Neural progenitor cell (in vitro differentiated cells): ENCODE results near the gene DNAI2. TPM values are rescaled to one million over a fixed set of nuclear protein-coding genes. Genes with fewer than 3 reads are reported as not detected.
"Not testable (repeated sequence)": the region's sequence is repeated elsewhere in the genome, so short reads cannot be mapped to it uniquely, and the experiment has no call there.

Source experiments
- DNase-seq: peaks from one replicate; pipeline ENCODE4 v3.0.0-alpha.2; 2016; ENCODE audit warnings: low spot score
- H2AFZ ChIP-seq: fragments of 200-600 bp; sonication (generic); replicated peaks from 2 replicates; pipeline ENCODE4 v1.6.1; 2016; ENCODE audit warnings: antibody characterized with exemption
- H3F3A ChIP-seq: fragments of 200-600 bp; sonication (generic); 2 replicates; pipeline ENCODE4 v1.6.1; 2016; ENCODE audit warnings: antibody characterized with exemption, low read depth
- H3K27ac ChIP-seq: fragments of 200-600 bp; sonication (generic); 2 replicates; pipeline ENCODE4 v1.5.1; 2016; ENCODE audit warnings: mild to moderate bottlenecking
- H3K27me3 ChIP-seq: fragments of 200-600 bp; sonication (generic); 2 replicates; pipeline ENCODE4 v1.6.1; 2016; ENCODE audit warnings: mild to moderate bottlenecking, moderate library complexity
- H3K36me3 ChIP-seq: fragments of 200-600 bp; sonication (generic); 2 replicates; pipeline ENCODE4 v1.5.1; 2016
- H3K4me1 ChIP-seq: fragments of 200-600 bp; sonication (generic); 2 replicates; pipeline ENCODE4 v1.6.1; 2016; ENCODE audit warnings: mixed run types
- H3K4me2 ChIP-seq: fragments of 200-600 bp; sonication (generic); 2 replicates; pipeline ENCODE4 v1.6.1; 2016
- H3K4me3 ChIP-seq: fragments of 200-600 bp; sonication (generic); 2 replicates; pipeline ENCODE4 v1.5.1; 2016
- H3K79me2 ChIP-seq: fragments of 200-600 bp; sonication (generic); 2 replicates; pipeline ENCODE4 v1.6.1; 2016; ENCODE audit warnings: low read depth
- H3K9ac ChIP-seq: fragments of 200-600 bp; sonication (generic); 2 replicates; pipeline ENCODE4 v1.6.1; 2016
- H3K9me3 ChIP-seq: fragments of 200-600 bp; sonication (generic); 2 replicates; pipeline ENCODE4 v1.5.1; 2016; ENCODE audit warnings: low read depth
- H4K20me1 ChIP-seq: fragments of 200-600 bp; sonication (generic); 2 replicates; pipeline ENCODE4 v1.6.1; 2016; ENCODE audit warnings: low read depth
- H3K27ac Mint-ChIP-seq: 3 replicates; pipeline ENCODE4 v1.8.0; 2021; ENCODE audit warnings: mixed read lengths
- H3K27me3 Mint-ChIP-seq: 2 replicates; pipeline ENCODE4 v1.8.0; 2022; ENCODE audit warnings: low read depth, mild to moderate bottlenecking, inconsistent platforms, moderate library complexity, mixed read lengths; ENCODE audit not compliant: insufficient read depth
- H3K36me3 Mint-ChIP-seq: 3 replicates; pipeline ENCODE4 v1.8.0; 2021; ENCODE audit warnings: mixed read lengths
- H3K4me1 Mint-ChIP-seq: 3 replicates; pipeline ENCODE4 v1.8.0; 2021; ENCODE audit warnings: mixed read lengths
- H3K4me3 Mint-ChIP-seq: 3 replicates; pipeline ENCODE4 v1.8.0; 2021; ENCODE audit warnings: mild to moderate bottlenecking, moderate library complexity, mixed read lengths
- H3K9me3 Mint-ChIP-seq: 3 replicates; pipeline ENCODE4 v1.8.0; 2020; ENCODE audit warnings: mixed read lengths
- CTCF ChIP-seq: fragments of 200-600 bp; sonication (generic); IDR thresholded peaks from 2 replicates; pipeline ENCODE4 v1.5.1; 2017; ENCODE audit warnings: antibody characterized with exemption, mild to moderate bottlenecking
- EZH2 ChIP-seq: fragments of 200-600 bp; sonication (generic); IDR thresholded peaks from 2 replicates; pipeline ENCODE4 v1.6.1; 2017; ENCODE audit warnings: antibody characterized with exemption, mild to moderate bottlenecking, moderate library complexity
- EZH2phosphoT487 ChIP-seq: fragments of 200-600 bp; sonication (generic); IDR thresholded peaks from 2 replicates; pipeline ENCODE4 v1.6.1; 2017; ENCODE audit warnings: antibody characterized with exemption
- total RNA-seq: library from RNA; depleted of rRNA; stranded (reverse); fragments of >200 nt; gene quantifications from 2 replicates; pipeline ENCODE4 v1.2.3, GENCODE V29; 2015; ENCODE audit warnings: low replicate concordance

The DNAI2 gene
- total RNA-seq, 1 donor from 2014 or later: not detected

DNA sequence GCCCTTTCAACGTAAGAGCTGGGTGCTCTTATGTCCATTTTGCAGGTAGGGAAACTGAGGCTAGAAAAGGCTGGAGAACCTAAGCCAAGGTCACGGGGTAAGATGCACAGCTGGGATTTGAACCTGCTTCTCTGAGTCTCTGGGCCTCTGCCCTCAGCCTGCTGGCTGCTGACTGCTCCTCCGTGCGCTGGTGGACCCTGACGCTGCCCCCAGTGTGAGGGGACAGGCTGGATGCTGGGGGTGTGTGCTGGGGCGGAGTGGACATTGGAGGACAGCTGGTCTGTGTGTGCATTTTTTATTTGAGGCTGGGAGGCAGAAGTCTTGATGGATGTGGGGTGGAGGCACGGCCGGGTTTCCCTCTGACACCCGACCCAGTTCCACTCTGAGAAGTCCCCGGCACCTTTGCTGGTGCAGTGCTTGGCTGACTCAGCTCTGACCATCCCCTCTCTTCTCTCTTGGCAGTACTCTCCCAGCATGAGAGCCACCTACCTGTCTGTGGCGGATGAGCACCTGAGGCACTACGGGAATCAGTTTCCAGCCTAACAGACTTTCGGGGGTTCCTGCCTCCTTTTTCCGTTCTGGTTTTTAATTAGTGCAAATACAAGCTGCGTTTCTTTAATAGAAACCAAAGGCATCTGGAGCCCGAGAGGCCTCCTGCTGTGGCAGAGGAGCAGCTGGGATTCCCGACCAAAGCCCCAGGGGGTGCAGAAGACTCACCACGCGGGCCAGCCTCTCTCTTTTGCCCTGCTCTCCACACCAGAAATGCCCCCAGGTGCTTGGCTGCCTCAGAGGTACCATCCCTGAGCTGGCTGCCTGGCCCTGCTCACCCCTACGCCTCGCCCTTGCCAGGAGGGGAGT is 14.1 kb upstream of the DNAI2 start:
- TF ChIP-seq EZH2phosphoT487 (no peak), EZH2 (no peak), CTCF (no peak)
- H3K27me3 Mint-ChIP-seq: peaks cover 7% of the 10 kb centered on the region
- no peak overlapping the region for H3K9ac ChIP-seq
- no peaks in the 10 kb centered on the region for H3K9me3 ChIP-seq
- H3K4me3 Mint-ChIP-seq: no peak overlapping the region
- H3K27me3 ChIP-seq: peaks cover 7% of the 10 kb centered on the region
- H3K27ac ChIP-seq: no peak overlapping the region
- H3K36me3 ChIP-seq: no peaks in the 10 kb centered on the region
- no peak overlapping the region for H3K4me3 ChIP-seq
- peaks cover 15% of the 10 kb centered on the region for H3F3A ChIP-seq
- H2AFZ ChIP-seq: no peak overlapping the region
- peaks cover 33% of the 10 kb centered on the region for H3K4me1 Mint-ChIP-seq
- H4K20me1 ChIP-seq: peaks cover 3% of the 10 kb centered on the region
- no peaks in the 10 kb centered on the region for H3K36me3 Mint-ChIP-seq
- peaks cover 28% of the 10 kb centered on the region for H3K4me1 ChIP-seq
- H3K27ac Mint-ChIP-seq: no peak overlapping the region
- DNase-seq: no peak
- H3K79me2 ChIP-seq: no peaks in the 10 kb centered on the region
- no peaks in the 10 kb centered on the region for H3K9me3 Mint-ChIP-seq
- peak overlapping the region; percentile 64 for H3K4me2 ChIP-seq

DNA sequence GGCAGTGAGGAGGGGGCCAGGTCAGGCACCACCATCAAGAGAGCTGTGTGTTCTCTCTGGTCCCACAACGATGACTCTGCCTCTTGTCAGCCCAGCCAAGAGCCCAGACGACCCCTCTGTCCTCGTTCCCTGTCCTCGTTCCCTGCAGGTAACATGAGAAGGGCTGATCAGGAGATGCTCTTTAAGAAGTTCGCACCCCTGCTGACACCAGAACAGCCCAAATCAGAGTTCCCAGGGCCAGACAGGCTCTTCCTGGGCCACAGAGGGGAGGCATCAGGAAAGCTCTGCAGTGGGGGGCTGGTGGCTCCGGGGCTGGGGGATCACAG is 13.5 kb upstream of the DNAI2 start:
- H3K4me3 ChIP-seq: no peak overlapping the region
- no peak for TF ChIP-seq EZH2
- no peak for TF ChIP-seq EZH2phosphoT487
- TF ChIP-seq CTCF: no peak
- no peaks in the 10 kb centered on the region for H3K9me3 ChIP-seq
- peaks cover 28% of the 10 kb centered on the region for H3K4me1 ChIP-seq
- no peak overlapping the region for H2AFZ ChIP-seq
- peaks cover 7% of the 10 kb centered on the region for H3K27me3 ChIP-seq
- no peaks in the 10 kb centered on the region for H3K36me3 ChIP-seq
- no peak overlapping the region for H3K27ac ChIP-seq
- Mint-ChIP-seq H3K36me3 (no peaks in the 10 kb centered on the region), H3K9me3 (no peaks in the 10 kb centered on the region), H3K27me3 (peaks cover 6% of the 10 kb centered on the region), H3K4me1 (peaks cover 33% of the 10 kb centered on the region), H3K27ac (no peak overlapping the region), H3K4me3 (no peak overlapping the region)
- H3K79me2 ChIP-seq: no peaks in the 10 kb centered on the region
- peaks cover 15% of the 10 kb centered on the region for H3F3A ChIP-seq
- H4K20me1 ChIP-seq: peaks cover 3% of the 10 kb centered on the region
- H3K4me2 ChIP-seq: peak overlapping the region; percentile 64
- no peak overlapping the region for H3K9ac ChIP-seq
- peak; percentile 60 for DNase-seq

GRCh38 chr17:74262601-74263000 is 11.4 kb upstream of the DNAI2 start:
- no peak for DNase-seq
- Histone ChIP-seq H3K27me3 (peaks cover 7% of the 10 kb centered on the region), H3K79me2 (no peaks in the 10 kb centered on the region), H3K27ac (no peak overlapping the region), H3K4me2 (no peak overlapping the region), H3K36me3 (no peaks in the 10 kb centered on the region), H2AFZ (no peak overlapping the region), H4K20me1 (peaks cover 3% of the 10 kb centered on the region), H3K4me3 (no peak overlapping the region), H3F3A (peaks cover 15% of the 10 kb centered on the region), H3K9ac (no peak overlapping the region), H3K9me3 (no peaks in the 10 kb centered on the region), H3K4me1 (peaks cover 28% of the 10 kb centered on the region)
- peaks cover 8% of the 10 kb centered on the region for H3K27me3 Mint-ChIP-seq
- no peak overlapping the region for H3K27ac Mint-ChIP-seq
- peaks cover 33% of the 10 kb centered on the region for H3K4me1 Mint-ChIP-seq
- no peak overlapping the region for H3K4me3 Mint-ChIP-seq
- H3K9me3 Mint-ChIP-seq: no peaks in the 10 kb centered on the region
- H3K36me3 Mint-ChIP-seq: no peaks in the 10 kb centered on the region
- no peak for TF ChIP-seq CTCF
- no peak for TF ChIP-seq EZH2
- no peak for TF ChIP-seq EZH2phosphoT487

DNA sequence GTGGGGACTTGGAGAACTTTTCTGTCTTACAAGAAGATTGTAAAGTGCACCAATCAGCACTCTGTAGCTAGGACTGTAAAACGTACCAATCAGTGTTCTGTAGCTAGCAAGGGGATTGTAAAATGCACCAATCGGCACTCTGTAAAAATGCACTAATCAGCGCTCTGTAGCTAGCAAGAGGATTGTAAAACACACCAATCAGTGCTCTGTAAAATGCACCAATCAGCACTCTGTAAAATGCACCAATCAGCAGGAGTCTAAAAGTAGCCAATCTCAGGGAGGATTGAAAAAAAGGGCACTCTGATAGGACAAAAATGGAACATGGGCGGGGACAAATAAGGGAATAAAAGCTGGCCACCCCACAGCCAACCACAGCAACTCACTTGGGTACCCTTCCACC is 7.0 kb upstream of the DNAI2 start:
- H4K20me1 ChIP-seq, H3K9me3 ChIP-seq, H3K27ac Mint-ChIP-seq, H3K36me3 ChIP-seq, H3F3A ChIP-seq, DNase-seq, H3K4me2 ChIP-seq, H3K79me2 ChIP-seq, H2AFZ ChIP-seq, H3K4me3 Mint-ChIP-seq, H3K9ac ChIP-seq, H3K4me3 ChIP-seq, H3K36me3 Mint-ChIP-seq, H3K27me3 ChIP-seq, H3K9me3 Mint-ChIP-seq, H3K27ac ChIP-seq: not testable (repeated sequence)
- Mint-ChIP-seq H3K27me3 (peaks cover 16% of the 10 kb centered on the region), H3K4me1 (peaks cover 38% of the 10 kb centered on the region)
- peaks cover 13% of the 10 kb centered on the region for H3K4me1 ChIP-seq
